ELR (cell line): Measurements from ENCODE around the gene UQCC3.
"Not testable (repeated sequence)": the region's sequence is repeated elsewhere in the genome, so short reads cannot be mapped to it uniquely, and the experiment has no call there.

Source experiments
- DNase-seq: peaks from one replicate; pipeline ENCODE4 v3.0.0-alpha.2; 2015; ENCODE audit warnings: low read depth

The UQCC3 gene

DNA sequence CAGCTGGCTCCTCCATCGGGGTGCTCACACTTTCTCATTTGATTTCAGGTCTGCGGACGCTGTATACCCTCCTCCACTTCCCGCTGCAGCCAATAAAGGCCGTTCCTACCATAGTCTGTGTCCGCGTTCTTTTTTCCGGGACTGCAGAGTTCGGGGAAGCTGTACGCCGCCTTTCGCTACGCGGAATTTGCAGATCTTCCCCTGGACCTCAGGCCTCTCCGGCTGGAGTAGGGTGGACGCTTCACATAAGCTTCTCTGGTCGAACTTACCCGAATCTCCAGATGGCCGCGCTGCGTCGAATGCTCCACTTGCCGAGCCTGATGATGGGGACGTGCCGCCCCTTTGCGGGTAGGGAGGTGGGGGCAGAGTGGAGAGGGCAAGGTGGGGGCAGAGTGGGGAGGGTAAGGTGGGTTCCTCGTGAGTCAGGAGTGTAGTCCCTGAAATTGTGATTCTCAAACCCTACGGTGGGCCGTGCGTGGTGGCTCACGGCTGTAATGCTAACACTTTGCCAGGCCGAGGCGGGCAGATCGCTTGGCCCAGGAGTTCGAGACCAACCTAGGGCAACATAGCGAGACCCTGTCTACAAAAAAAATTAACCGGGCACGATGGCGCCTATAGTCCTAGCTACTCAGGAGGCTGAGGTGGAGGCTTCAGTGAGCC lies 5.7 kb upstream of the UQCC3 start:
- DNase-seq, result peak; percentile 57

DNA sequence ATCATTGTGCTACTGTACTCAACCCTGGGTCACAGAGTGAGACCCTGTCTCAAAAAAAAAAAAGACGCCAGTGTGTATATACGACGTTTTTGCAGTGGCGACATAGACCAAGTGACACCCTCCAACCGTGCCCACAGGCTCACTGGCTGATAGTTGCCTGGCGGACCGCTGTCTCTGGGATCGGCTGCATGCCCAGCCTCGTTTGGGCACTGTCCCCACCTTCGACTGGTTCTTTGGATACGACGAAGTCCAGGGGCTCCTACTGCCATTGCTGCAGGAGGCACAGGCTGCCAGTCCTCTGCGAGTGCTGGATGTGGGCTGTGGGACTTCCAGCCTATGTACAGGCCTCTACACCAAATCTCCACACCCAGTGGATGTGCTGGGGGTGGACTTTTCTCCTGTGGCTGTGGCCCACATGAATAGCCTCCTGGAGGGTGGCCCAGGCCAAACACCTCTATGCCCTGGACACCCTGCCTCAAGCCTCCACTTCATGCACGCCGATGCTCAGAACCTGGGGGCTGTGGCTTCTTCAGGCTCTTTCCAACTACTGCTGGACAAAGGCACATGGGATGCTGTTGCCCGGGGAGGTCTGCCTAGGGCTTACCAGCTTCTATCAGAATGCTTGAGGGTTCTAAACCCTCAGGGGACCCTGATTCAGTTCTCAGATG lies 5.1 kb upstream of the UQCC3 start:
- DNase-seq, result no peak

DNA sequence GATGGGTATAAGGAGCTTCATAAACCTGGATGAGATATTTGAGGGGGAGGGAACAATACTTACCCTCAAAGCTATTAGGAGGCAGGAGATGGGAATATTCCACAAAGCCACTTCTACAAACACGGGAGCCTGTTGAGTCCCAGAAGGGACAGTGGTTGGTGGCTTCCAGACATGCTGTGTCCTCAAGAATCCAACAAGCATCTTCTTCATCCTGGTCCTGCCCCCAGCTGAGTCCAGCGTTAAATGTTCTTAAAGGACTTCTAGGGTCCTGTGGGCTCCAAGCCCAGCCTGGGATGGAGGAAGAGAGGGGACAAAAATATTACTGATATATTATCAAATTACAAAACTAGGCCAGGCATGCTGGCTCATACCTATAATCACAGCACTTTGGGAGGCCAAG lies 4.0 kb upstream of the UQCC3 start:
- DNase-seq, result no peak

DNA sequence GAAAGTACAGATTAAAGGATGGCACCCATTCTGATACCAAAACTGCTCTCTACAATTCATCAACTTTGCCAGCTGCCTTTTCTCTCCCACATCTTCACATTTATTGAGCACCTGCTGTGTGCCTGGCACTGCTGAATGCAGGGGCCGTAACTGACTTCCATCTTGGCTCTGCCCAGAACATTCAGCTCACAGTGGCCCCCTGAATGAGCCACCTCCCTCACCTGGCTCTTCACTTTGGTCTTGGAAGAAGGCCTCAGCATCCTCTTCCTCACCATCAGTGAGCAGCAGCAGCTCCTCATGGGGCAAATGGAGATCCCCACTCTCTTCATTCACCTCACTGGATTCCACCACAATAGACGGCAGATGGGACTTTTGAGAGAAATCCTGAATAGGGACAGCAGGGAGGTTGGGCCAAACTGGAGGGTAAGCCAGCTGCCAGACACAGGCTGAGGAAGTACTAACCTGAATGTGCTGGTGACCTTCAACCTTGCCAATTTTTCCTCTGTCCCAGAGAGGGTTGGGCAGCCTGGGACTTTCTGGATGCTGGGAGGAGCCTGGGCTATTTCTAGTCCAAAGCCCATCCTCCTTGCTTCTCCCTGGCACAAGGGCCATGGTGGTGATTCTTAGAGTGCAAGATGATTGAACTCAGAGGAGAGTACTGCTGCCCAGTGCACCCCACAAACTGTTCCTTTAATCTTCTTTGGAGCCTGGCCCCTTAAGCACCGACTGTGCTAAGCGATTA lies 1.9 kb upstream of the UQCC3 start:
- no peak for DNase-seq

DNA sequence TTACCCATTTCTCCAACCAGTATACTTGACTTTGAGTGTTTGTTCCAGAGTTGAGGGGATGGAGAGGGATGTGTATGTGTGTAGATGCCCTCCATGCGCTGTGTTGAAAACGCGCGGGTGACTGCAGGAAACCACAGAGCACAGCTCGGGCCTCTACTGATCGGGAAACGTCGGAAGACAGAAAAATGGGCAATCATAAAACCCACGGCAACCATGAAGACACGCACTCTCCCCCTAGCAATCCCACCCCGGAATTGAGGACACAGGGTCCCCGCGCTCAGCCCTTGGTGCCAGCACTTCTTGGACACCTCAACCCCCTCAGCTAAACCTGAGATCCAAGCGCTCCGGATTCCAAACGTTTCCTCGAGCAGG lies 251 bp upstream of the UQCC3 start:
- no peak for DNase-seq

DNA sequence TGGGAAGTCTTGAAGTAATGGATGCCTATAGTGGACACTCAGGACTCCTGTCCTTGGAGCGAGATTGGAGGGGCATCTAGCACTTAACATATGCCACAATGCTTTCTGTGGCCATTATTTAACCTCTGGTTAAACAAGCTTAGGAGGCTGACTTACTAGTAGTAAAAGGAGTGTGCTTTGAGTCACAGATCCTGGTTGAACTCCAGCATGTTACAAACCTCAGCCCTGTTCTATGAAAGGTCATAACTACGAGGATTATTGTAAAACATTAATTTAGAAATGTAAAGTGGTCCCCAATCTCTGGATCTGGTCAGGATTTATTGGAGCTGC lies 1.7 kb downstream of the UQCC3 start:
- DNase-seq, result no peak

DNA sequence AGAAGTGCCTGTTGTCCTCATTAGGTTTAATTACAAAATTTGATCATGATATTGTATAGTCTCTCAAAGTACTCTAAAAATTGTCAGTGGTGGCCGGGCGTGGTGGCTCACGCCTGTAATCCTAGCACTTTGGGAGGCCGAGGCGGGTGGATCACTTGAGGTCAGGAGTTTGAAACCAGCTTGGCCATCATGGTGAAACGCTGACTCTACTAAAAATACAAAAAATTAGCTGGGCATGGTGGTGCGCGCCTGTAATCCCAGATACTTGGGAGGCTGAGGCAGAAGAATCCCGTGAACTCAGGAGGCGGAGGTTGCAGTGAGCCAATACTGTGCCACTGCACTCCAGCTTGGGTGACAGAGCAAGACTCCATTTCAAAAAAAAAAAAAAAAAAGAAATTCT lies 3.9 kb downstream of the UQCC3 start:
- not testable (repeated sequence) for DNase-seq

DNA sequence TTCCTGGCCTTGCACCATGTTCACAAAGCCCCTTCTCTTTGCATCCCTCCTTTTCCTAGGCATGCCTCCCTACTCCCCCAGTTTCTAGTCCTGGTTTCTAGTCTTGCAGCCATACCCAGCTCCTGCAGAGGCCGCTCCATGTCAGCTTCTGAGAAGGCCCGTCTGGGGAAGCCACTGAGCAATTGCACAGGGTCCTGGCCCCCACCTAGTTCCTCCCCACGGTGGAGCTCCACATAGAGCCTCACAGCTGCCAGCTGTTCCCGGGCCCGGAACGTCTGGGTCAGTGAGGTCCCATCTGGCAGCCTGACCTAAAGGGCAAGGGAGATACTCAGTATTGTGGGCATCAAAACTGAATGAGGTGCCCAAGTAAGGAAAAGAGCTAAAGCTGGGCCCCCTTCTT lies 5.2 kb downstream of the UQCC3 start:
- DNase-seq, result no peak

DNA sequence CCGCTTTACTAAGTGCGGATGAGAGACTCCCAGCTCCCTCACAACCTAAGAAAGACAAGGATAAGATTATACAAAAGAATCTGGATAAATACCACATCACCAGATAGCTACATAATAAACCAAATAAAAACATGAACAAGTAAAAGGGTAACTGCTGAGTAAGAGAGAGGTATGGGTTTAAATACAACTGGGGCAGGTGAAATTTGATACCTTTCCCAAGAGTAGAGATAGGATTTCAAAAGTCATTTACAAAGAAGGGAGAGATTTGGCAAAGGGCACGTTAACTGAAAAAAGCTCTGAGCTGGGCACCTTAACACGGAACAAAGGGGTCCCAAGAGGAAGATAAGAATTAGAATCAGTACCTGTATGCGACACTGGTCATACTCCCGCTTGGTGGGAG lies 5.7 kb downstream of the UQCC3 start:
- no peak for DNase-seq

DNA sequence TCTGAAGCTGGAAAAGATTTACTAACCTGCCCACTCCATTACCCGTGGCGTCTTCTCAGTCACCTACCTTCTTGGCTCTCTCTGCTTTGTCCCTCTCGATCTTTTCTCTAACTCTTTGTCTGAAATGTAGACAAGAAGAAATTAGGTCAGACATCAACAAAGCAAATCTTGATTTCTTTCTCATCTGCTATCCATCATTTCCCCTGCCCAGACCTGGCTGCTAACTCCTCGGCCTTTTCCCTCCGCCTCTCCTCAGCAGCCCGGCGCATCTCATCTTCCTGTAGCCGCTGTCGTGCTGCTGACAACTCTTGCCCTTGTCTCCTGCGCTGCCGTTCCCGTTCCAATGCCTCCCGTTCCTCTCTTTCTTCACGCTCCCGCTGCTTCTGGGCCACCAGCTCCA lies 6.2 kb downstream of the UQCC3 start:
- DNase-seq, result no peak

DNA sequence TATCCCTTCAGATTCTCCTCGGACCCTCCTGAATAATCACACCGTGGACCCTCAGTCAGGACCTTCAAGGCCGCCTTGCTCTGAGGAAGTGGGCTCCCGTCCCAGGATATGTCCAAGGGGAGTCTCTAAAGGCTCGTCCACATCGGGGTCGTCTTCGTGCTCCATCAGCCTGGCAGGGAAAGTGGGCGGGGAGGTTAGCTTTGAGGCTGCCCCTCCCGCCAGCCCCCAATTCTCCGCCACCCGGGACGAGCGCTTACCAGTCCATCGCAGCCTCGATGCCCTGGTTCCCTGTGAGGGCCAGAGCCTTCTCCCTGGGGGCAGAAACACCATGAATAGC lies 6.9 kb downstream of the UQCC3 start:
- DNase-seq, result no peak

DNA sequence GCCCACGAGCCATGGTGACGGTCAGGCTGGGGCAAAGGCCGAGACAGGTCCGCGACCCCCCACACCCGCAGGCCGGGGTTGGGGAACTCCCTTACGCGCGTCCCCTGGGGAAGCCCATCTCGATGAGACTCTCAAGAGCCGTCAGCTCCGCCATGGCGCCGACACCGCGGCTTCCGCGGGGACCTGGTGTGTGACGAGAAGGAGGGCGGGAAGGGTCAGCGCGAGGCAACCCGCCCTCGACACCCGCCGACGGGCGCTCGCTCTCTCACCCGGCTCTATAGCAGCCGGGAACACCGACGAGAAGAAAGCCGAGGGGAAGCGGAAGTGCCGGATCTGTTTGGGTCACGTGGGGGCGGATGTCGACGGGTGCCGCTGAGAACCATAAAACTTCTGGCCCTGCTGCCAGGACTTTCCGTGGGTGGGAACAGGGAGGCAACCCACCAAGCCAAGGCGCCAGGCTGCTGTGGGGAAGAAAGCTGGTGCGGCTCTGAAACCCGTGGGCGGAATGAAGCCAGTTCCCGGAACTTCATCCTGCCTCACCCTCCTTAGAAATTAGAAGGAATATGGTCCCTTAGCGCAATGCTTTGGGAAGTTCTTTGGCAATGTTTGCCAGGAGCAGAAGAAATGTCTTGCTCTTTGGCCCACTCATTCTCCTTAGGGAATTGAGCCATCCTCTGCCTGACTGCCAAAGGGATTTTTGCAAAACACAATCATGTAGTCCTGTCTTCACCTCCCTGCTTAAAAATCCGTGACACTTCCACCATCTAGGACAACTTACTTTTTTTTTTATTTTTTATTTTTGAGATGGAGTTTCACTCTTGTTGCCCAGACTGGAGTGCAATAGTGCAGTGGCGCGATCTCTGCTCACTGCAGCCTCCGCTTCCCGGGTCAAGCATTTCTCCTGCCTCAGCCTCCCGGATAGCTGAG lies 7.6 kb downstream of the UQCC3 start, which contains the start of gene UBXN1:
Gene UBXN1, minus strand, starts transcription at position 304 of the 927 bp plus-strand sequence. Its CDS starts 150 bp downstream, at position 154.
- peak; percentile 91 for DNase-seq

DNA sequence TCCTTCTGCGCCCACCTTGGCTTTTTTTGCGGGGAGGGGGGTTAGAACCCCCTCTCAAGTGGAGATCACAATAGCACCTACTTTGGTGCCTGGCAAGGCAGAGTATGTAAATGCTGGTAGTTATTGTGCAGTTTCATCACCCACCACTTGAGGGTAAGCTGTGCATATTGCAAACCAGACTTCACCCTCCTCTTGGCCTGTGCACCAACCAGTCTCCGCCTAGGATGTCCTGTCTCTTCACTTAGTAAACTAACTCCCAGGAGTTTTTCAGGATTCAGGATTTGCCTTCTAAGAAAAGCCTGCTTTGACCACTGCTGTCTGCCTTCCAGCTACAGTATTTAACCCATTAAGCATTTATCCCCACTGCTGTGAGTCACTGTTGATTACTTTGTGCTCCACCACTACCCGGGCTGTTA lies 9.4 kb downstream of the UQCC3 start:
- peak; percentile 82 for DNase-seq

DNA sequence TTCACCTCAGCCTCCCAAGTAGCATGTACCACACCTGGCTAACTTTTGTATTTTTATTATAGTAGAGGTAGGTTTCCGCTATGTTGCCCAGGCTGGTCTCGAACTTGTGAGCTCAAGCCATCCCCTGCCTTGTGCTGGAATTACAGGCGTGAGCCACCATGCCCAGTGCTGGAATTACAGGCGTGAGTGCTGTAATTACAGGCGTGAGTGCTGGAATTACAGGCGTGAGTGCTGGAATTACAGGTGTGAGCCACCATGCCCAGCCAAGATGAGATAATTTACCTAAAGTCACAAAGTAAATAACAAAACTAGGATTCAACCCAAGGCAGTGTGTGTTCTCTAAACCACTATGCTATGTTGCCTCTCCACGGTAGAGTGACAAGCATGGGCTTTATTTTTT lies 11.0 kb downstream of the UQCC3 start:
- DNase-seq, result no peak

DNA sequence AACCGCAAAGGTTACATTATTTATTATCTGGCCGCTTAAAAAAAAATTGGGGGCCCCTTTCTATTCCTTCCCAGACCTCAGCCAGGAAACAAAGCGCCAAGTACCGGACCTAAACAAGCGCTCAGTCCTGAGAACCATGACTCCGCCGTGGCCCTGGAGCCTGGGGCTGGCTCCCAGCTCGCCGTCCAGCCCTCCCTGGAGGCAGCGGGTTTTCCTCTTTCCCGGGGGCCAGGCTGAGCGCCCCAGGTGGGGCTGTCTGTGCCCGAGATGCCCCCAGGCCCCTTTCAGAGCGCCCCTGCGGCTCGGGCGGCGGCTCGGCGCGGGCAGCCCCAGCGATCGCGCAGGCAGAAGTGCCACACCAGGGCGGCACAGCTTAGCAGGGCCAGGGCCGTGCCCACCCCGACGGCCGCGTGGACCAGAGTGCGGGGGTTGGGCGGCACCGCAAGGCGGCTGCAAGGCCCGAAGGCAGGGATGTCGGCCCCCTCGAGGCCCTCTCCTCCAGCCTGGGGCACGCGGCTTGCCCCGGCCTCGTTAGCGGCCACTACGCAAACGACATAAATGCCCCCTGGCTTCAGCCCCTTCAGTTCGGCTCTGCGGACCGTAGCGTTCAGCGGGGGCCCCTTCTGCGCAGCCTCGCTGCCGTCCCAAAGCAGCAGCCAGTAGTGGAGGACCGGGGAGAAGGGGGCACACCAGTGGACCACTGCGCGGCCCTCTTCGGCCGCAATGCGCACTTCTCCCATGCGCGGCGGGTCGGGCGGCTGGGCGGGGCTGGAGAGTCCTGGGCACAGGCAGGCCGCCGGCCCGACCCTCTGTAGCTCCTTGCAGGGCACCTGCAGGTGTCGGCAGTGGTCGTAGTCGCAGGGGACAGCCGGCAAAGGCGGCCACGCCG lies 16.3 kb downstream of the UQCC3 start:
- no peak for DNase-seq

DNA sequence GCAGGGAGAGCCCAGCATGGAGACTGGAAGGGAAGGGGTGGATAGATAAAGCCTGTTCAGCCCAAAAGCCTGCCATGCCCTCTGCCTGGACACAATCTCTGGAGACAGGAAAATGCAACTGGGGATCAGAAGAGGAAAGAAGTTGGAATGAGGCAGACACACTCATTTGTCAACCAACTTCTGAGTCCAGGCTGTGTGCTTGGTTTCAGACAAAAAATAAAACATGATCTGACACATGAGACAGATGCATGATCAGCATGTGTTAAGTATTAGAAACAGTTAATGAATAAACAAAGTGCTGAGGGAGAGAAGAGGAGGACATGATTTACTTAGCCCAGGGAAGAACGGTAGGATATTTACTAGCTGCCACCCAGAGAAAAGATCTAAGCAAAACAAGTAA lies 17.0 kb downstream of the UQCC3 start:
- DNase-seq, result no peak

DNA sequence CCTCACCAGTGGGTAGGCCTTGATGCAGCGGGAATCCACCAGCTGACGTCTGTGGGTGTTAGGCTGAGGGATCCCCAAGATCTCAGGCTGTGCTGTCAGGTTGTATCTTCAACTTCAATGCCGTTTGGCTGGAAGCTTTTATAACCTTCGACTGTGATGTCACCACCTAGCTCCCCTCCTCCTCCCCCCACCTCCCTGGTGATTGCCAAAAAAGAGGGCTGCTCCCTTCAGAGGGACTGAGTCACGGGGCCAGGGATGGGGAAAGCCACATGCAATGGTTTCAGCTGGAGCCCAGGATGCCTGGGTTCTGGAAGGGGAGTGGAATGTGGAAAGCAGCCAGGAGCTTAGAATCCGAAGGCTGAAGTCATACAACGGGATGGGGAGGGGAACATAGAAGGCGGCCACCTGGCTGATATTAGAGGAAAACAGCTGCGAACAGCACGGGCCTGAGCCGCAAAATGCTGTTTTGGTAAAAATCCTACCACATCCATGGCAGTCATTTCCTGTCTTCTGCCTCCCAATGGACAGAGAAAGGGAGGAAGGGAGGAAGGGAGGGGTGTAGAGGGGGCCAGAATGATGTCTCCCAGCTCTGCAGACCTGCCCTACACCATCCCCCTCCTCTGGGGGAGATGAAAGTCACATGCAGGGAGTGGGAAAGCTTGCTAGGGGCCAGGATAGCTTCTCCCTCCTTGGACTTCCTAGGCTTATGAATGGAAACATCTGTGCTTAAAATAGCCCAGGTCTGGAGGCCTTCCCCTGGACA lies 18.1 kb downstream of the UQCC3 start, which contains the start of gene LRRN4CL:
Gene LRRN4CL, minus strand, starts transcription at position 110 of the 763 bp plus-strand sequence. CDS start 1,022 bp downstream, outside the sequence.
- DNase-seq, result peak; percentile 70

DNA sequence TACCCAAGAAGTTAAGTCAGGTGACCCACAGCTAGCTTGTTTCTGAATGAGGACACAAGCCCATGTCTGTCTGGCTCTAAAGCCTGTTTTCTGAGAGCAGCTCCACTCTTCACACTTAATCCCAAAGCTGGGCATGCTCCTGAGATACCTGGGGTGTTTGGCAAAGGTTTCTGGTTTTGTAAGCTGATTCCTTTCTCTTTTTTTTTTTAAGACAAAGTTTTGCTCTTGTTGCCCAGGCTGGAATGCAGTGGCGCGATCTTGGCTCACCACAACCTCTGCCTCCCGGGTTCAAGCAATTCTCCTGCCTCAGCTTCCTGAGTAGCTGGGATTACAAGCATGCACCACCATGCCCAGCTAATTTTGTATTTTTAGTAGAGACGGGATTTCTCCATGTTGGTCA lies 22.2 kb downstream of the UQCC3 start:
- DNase-seq, result not testable (repeated sequence)

DNA sequence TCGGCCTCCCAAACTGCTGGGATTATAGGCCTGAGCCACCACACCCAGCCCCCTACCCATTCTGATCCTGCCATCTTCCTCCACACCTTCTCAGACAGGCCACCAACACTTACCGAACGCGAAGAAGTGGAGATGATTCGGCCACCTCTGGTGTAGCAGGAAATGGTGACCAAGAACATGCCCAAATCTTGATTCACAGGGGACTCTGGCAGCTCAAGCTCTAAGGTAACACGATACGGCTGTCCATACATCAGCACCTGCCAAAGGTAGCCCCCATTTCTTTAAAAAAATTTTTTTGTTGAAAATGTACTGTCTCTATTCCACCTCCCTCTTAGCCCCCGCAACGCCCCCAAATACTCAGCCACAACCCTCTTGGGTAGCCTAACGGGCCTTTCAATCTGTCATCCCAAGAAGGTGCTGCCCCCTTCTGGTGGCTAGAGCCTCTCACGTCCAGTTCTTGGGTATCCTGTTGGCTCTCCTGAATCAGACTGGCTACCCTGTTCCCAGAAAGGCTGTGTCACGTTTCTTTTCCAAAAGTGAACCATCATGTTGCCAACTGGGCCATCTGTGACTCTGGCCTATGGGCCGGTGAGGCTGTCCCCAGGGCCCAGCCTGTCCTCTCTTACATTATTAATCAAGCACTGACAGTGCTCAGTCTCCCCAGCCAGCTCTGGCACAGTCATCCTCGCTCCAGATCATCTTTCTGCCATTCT lies 23.1 kb downstream of the UQCC3 start:
- DNase-seq, result peak; percentile 83

DNA sequence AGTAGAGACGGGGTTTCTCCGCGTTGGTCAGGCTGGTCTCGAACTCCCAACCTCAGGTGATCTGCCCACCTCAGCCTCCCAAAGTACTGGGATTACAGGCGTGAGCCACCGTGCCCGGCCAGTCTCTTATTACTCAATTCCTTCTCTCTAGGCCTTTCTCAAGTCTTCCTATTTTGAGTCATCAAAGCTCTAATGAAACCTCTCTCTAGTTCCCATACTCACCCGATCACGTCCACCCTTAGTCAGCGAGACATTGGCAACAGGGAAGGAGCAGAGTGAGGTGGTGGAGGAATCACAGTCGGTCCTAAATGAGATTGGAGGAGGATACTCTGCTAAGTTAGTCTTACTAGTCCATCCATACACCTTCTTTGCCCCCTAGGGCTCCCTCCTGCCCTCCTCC lies 30.8 kb downstream of the UQCC3 start:
- peak; percentile 39 for DNase-seq
